ENCODE measurements around the gene CABP2.
"Not testable (repeated sequence)": the region's sequence is repeated elsewhere in the genome, so short reads cannot be mapped to it uniquely, and the experiment has no call there.

Gene CABP2

DNA sequence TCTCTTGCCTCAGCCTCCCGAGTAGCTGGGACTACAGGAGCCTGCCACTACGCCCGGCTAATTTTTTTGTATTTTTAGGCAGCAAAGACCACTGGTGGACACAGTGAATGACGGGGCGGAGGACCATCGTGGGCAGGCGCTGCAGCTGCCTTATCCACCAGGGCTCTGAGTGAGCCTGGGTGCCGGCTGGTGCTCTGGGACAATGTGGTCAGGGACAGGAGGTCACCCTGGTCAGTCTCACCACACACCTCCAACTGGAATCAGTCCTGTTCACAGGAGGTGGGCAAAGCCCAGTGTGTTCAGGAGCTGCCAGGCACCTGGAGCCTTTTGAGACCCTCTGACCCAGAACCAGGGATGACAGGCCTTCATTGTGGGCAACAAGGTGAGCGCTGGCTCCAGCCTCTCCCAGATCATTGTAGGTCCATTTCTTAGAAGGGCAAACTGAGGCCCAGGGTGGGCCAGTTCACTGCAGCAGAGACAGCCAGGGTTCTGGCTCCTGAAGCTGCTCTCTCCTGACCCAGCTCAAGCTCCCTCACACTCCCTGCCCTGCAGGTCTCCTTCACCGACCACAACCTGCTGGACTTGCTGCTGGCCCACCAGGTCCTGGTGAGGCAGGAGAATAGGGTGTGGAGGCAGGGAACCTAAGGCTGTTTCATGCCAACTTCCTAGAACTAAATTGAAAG, 15.7 kb upstream of the CABP2 start:
- DNase-seq = no peak

DNA sequence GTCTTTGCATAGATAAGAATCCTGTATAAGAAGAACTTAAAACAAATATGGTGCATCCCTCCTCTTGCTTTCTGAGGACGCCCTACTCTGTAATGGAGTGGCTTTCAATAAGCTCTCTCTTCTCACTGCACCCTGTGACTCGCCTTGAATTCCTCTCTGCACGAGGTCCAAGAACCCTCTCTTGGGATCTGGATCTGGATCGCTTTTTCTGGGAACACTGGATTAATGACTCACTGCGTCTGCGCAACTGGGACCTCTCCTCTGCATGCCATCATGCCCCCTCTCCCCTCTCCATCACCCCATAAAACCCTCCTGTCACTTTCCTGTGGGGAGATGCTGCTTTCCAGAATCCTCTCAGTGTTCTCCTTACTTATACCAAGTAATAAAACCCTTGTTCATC, 15.1 kb upstream of the CABP2 start:
- DNase-seq = no peak

DNA sequence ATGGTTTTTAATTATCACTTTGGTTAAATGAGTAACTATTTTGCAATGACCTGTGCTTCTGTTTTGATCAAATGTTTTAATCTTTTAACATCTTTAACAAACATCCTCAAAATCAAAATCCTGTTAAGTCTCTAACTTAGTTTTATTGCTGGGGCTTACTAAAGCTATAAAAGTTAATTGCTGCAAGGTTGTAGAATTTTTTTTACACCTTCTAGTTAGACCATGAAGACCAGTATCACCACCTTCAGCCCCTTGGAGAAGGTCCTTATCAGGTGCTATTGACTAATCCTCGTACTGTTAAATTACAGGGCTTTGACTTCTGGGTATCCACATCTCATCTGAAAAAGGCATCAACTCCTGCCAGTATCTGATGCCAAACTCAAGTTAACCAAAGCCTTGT, 12.3 kb upstream of the CABP2 start:
- no peak for DNase-seq

DNA sequence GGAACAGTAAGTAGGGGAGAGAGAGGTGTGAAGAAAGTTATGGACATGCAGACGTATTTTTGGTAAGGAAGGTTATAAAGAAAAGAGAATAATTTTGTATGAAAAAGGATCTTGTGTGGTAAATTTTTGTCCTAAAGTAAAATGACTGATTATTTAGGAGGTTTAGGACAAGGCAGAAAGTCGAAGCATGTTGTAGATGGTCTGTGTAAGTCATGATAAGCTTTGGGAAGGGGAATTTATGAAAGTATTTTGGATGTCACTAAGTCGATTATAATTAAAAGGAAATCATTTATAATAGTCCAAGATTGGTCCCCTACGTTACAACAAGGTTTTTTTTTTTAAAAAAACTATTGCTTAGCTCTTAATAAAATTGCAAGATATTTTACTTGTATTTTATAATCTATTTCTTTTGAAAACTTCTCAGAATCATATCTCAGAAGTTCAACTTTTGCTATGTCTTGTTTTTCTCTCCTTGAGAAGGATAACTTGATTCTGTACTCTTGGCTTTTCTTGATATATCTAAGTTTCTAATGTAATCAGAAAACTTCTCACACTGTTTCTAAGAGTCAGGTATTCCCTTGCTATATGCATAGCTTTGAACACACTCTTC, 10.9 kb upstream of the CABP2 start:
- no peak for DNase-seq

DNA sequence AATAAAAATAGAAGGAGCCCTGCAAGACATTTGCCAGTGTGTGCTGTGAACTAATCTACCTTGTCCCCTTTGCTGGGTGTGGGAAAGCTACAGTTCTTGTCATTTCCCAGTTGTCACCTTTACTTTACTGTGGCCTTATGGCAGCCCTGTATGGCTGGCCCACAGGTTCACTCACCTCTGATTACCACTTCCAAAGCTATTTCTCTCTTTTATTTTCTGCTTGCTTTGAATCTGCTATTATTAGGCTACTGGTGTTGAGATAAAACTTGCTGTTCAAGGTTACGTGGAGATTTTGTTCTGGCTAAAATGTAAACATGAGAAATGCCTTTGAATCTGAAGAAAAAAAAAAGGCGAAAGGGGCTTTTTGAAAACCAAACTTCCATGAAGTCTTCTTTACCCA, 9.6 kb upstream of the CABP2 start:
- no peak for DNase-seq

DNA sequence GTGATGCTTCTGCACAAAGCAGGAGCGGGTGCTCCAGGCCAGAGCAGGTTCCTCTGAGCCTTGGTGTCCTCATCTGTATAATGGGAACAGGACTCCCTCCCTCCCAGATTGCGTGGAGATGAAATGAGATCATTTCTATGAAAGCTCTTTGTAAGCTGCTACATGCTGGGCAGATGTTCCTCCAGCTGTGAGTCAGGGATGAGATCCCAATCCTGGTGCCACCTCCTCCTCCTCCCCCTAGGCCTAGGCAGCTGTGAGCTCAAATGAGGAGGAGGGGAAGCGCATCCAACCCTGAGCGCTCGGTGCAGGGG, 7.0 kb upstream of the CABP2 start:
- no peak for DNase-seq

DNA sequence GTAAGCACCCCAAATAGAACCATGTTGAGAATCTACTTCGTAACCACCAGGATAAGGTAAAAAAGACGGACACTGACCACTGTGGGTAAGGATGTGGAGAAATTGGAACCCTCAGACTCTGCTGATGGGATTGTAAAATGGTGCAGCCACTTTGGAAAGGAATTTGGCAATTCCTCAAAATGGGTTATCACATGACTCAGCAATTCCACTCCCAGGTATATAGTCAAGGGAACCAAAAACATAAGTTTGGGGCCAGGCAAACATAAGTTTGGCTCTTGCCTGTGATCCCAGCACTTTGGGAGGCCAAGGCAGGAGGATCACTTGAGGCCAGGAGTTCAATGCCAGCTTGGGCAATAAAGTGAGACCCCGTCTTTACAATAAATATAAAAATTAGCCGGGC, 5.1 kb upstream of the CABP2 start:
- no peak for DNase-seq

DNA sequence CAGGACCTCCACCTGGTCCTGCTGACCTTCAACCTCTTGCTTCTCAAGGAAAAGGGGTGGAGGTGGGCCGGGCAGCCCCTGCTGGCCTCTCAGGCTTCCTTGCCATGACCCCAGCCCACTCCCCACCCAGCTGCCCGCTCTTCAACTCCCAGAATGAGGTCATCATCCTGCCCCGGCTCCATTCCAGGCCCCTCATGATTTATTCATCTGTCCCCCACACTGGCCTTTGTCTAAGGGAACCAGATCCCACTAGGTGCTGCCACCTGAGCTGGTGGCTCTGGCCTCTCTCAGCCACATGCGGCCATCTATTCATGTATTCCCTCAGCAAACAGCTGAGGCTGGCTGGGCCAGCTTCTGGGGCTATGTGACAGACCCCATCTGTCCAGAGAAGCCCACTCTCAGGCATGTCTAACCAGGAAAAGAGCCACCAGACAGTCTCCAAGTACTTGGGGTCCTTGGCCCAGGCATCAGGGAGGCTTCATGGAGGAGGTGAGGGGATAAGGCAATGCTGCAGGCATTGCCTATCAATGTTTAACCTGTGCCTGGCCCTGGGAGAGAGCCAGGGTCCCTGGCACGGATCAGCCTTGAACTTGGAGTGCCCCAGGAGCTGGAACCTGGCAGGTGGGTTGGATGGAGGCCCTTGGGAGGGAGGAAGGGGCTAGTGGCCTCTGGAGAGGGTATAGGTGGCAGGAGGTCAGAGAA, 2.2 kb upstream of the CABP2 start:
- DNase-seq = no peak

DNA sequence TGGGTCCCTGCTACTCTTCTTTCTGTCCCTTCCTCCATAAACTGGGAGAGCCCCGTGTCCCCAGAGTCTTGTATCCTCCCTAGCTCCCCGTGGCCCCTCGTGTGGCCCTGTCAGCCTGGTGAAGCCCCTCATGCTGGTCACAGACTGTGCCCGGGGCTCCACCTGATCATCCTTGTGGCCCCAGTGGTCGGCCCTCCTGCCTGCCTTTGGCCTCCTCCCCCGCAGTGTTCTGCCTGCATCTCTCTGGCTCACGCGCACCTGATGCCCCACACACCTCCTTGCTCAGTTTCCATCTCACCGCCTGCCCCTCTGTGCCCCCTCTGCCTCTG, 1.2 kb upstream of the CABP2 start:
- no peak for DNase-seq

DNA sequence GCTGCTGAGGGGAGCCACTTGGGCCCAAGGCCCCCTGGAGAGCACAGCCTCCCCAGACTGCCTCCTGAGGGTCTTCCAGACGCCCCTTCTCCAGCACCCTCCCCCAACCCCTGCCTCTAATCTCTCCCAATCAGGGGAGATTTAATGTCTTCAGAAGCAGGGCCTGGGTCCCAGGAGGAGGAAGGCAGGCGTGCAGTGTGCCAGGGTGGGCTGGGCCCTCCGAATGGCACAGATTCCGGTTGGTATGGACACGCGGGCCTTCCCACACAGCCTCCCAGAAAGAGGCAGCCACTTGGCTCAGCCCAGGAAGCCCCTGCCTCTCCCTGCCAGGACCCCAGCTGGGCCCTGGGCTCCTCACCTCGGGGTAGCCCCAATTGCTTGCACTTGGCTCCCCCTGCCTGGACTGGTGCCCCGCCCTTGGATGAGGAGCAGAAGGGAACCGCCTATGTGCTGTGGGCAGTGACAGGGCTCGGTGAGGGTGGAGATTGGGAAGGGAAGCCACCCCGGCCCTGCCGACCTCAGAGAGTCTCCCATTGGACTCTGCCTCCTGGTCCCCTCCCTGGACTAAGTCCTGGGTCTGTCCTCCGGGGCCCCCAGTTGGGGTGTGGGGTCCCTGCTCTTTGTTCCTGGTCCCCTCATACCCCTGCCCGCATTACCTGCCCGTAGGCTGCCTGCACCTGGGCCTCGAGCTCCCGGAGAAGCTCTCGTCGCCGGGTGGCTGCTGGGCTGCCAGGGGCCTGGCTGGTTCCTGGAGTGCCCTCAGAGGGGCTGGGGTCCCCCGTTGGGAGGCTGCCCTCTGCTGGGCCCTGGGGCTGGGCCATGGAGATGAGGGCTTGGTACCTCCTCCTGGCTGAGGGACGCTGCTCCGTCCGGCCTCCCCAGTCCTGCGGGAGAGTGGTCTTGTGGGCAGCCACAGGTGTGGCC, 572 bp upstream of the CABP2 start:
- no peak for DNase-seq

DNA sequence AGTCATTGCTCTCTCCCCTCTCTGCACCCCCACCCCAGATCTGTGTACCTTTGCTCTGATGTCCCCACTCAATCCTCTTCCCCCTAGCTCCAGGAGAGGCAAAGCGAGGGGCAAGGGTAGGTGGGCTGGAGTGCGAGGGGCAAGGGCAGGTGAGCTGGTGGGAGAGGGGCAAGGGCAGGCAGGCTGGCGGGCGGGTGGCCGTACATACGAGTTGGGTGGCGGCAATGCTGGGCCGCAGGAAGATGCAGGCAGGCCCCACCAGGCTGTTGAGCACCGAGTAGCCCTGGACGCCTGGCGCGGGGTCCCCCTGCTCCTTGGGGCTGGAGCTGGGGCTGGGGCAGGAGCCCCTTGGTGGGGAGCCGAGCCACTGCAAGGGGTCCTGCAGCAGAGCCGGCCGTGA, 908 bp downstream of the CABP2 start:
- no peak for DNase-seq

DNA sequence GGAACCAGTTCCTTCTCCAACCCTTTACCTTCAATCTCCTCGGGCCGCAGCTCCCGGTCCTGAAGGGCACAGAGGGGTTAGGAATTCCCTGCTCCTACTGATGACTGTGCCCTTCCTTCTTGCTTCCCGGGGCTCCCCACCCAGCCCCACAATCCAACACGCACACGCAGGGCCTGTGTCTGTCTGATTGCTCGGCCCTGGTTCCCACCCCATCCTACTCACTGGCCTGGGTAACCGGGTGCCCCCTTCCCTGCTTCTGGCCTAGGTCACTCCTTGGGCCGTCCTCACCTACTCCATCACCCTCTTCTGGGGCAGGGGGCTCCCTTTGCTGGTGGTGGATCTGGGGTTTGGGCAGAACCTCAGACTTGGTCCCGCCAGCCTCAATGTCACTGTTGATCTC, 1.3 kb downstream of the CABP2 start:
- no peak for DNase-seq

DNA sequence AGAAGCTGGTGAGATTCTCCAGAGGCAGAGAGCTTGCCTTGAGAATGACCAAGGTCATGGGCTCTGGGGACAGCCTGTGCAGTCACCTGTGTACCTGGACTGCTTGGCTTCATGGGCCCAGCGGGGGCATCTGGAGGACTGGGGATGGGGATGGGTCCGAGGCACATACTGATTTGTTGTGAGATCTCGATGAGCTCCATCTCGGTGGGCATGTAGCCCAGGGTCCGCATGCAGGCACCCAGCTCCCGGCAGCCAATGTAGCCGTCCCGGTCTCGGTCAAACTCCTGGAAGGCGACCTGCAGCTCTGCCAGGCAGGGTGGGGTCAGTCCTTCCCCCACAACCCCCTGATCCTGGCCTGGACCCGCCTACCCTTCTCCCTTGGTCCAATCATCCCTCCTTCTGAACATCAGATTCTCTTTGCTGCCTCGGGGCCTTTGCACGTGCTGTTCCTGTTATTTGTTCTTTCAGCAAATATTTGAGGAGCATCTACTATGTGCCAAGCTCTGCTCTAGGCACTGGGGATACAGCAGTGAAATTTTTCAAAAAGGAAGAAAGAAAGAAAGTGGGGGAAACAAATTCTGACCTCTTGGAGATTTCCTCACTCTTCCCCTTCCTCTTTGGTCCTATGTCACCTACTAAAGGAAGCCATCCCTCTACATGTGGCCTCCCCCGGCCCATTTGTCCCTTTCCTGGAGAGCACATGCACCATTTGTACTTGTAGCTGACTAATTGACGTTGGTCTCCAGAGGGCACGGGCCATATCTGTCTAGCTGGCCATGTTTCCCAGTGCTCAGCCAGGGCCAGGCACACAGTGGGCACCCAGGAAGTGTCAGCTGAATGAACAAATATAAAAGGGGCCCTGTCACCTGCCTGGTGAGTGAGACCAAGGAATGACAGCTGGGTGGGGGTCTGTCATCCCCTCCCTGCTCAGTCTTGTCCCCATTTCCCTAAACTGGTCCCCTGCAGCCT, 2.1 kb downstream of the CABP2 start:
- DNase-seq = no peak

DNA sequence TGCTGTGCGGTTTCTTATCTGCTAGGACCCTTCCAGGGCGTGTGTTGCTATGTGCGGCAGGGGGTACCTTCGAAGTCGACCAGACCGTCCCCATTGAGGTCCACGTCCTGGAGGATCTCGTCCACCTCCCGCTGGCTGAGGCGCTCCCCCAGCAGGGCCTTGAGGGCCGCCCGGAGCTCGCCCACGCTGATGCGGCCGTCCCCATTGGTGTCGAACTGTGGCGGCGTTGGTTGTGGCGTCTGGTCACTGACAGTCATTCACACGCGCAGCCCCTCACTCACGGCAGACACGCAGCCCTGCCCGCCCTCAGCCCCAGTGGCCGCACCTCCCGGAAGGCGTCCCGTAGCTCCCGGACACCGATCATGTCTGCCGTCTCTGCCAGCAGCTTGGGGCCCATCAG, 3.5 kb downstream of the CABP2 start:
- no peak for DNase-seq

DNA sequence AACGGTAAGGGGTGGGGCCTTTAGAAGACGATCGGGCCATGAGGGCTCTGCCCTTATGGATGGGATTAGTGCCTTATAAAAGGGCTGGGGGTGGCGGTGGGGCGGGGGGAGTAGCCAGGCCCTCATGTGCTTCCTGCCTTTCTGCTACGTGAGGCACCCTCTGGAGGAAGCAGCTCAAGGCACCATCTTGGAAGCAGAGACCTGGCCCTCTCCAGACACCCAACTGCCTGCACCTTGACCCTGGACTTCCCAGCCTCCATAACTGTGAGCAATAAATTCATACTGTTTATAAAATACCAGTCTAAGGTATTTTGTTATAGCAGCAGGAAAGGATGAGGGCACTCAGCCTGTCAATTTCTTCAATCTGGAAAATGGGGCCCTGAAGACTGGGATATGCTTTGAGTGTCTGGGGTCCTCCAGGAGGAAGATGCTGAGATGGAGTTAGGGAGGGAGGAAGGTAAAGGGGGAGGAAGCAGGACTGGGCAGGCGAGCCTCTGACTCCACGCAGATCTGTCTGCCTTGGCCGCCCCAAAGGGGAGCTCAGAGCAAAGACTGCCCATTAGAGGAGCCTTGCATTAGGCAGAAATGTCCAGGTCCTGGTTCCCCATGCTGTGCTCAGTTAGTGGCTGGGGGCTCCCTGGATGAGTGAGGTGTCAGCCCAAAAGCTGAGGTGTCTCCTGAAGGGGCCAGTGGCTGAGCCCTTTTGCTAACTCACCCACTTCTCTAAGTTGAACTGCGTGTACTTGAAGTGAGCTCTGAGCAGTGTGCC, 5.3 kb downstream of the CABP2 start:
- no peak for DNase-seq

DNA sequence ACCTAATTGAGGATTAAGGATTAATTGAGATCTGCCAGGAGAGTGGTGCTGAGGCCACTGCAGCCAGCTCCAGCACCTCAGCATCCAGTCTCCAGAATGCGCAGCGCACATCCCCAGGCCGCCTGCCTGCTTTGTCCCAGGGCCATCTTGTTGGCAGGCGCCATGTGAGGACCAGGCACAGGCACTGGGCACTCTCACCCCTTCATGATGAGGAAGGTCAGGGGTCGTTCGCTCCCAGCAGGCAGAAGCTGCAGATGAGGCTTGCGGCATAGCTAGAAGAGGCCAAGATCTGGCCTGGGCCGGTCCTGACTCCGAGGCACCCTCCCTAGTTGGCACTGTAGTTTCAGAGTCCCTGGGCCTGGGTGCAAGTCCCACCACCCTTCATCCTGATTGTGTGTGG, 6.4 kb downstream of the CABP2 start:
- no peak for DNase-seq

DNA sequence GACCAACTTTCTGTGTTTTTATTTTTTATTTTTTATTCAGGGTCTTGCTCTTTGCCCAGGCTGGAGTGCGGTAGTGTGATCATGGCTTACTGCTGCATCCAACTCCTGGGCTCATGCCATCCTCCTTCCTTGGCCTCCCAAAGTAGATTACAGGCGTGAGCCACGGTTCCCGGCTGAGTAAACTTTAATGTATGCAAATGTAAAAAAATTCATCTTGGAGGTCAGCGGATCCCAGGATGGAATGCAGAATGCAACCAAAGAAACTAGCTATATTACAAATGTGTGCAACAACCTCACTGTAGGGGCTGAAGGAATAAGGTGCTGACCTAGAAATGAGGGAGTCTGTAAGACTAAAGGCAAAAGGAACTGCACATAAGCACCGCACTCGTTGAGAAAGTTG, 9.1 kb downstream of the CABP2 start:
- no peak for DNase-seq

DNA sequence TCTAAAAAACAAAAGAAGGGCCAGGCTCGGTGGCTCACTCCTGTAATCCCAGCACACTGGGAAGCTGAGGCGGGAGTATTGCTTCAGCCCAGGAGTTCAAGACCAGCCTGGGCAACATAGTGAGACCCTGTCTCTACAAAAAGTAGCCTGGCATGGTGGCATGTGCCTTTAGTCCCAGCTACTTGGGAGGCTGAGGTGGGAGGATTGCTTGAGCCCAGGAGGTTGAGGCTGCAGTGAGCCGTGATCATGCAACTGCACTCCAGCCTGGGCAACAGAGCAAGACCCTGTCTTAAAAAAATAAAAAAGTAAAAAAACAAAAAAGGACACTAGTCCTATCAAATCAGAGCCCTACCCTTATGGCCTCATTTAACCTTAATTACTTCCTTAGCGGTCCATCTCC, 11.7 kb downstream of the CABP2 start:
- DNase-seq = not testable (repeated sequence)

DNA sequence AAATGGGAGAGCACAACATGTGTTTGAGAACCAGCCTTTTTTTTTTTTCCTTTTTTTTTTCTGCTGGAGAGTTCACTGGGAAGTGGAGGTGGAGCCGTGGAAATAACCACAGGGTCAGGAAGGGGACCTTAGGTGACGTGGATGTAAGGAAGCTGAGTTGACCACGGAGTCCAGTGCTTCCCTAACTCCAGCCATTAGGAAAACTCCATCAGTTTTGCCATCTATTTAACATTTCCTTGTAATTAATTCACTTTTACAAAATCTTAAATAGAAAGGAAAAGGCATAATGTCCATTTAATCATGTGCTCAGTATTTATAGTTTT, 13.3 kb downstream of the CABP2 start:
- DNase-seq = no peak

DNA sequence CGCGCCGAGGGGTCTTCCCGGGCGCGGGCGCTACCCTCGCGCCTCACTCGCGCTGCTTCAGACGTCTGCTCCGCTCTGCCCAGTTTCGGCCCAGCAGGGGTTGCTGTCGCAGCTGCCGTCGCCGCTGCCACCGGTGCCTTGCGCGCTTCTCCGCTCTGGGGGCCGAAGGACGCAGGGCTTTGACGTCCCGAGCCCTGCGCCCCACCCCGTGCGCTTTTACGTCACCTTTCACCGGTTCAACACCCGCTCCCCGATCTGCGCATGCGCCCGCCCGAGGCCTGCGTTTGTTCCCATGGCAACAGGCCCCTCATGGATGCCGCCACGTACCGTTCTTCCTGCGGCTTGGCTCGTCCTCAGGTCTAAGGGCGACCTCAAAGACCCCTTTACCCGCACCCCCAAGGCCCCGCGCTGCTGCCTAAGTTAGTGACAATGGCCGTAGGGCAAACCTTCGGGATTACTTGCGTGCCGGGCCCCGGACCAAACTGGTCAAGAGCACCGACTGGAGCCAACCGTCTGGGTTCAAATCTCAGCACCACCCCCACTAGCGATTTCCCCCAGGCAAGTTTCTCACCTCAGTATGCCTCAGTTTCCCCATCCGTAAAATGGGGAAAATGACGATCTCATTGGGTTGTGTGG, 14.6 kb downstream of the CABP2 start:
- peak; percentile 84 for DNase-seq

DNA sequence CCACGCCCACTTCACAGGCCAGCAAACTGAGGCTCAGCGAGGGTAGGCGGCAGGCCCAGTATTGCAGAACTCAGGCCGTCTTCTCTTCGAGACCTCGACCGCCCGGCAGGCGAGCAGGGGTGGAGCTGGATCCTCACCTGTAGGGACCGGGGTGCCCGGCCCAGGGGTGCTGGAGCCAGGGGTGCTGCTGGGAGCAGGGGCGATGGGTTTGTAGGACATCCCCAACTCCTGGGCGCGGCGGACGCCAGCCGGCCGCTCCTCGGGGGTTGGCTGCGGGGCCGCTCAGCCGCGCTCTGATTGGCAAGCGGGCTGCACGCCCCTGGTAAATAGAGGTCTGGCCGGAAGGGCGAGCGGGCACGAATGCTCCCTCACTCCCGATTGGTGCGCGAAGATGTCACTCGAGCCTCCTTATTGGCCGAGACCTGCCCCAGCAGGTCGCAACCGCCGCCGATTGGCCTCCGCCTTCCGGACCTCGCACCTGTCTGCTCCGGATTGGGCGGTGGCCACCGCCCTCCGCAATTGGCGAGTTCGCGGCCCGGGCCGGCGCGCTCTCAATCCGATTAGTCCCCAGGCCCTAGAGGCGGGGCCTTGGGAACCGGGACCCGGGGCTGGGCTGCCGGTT, 15.3 kb downstream of the CABP2 start, which contains the start of gene CDK2AP2:
CDK2AP2 (minus strand) TSS at position 299 of the 622 bp plus-strand sequence; CDS start at position 219, 80 bp downstream.
- peak; percentile 96 for DNase-seq

Data from NCI-H1436 treated with DMSO at 0.1 percent for 48 hours (cell line).